H9 (cell line): Measurements from ENCODE around the gene RAB22A. TPM values are rescaled to one million over a fixed set of nuclear protein-coding genes. Genes with fewer than 3 reads are reported as not detected.

Experiments used
- DNase-seq: peaks from one replicate; pipeline ENCODE4 v3.0.0-alpha.2; 2017
- H2AFZ ChIP-seq: one replicate; pipeline ENCODE4 v1.6.1; 2013; ENCODE audit warnings: mild to moderate bottlenecking, low read length, control low read depth, moderate library complexity
- H2AK5ac ChIP-seq: 2 replicates; pipeline ENCODE4 v1.6.1; 2013; ENCODE audit warnings: low read length, control low read depth, mixed read lengths; ENCODE audit not compliant: insufficient read length
- H2BK120ac ChIP-seq: one replicate; pipeline ENCODE4 v1.6.1; 2013; ENCODE audit warnings: low read depth, mild to moderate bottlenecking, low read length, control low read depth, inconsistent platforms; ENCODE audit not compliant: poor library complexity, severe bottlenecking
- H2BK12ac ChIP-seq: 2 replicates; pipeline ENCODE4 v1.6.1; 2013; ENCODE audit warnings: low read length, control low read depth, mixed read lengths, low read depth; ENCODE audit not compliant: insufficient read length
- H2BK15ac ChIP-seq: 2 replicates; pipeline ENCODE4 v1.6.1; 2013; ENCODE audit warnings: low read depth, low read length, control low read depth
- H2BK20ac ChIP-seq: one replicate; pipeline ENCODE4 v1.6.1; 2013; ENCODE audit warnings: low read depth, mild to moderate bottlenecking, low read length, control low read depth, inconsistent platforms; ENCODE audit not compliant: poor library complexity, severe bottlenecking
- H2BK5ac ChIP-seq: 2 replicates; pipeline ENCODE4 v1.6.1; 2013; ENCODE audit warnings: low read length, control low read depth, mixed read lengths; ENCODE audit not compliant: insufficient read length
- H3K14ac ChIP-seq: 2 replicates; pipeline ENCODE4 v1.6.1; 2013; ENCODE audit warnings: low read length, control low read depth; ENCODE audit not compliant: insufficient read depth
- H3K18ac ChIP-seq: 2 replicates; pipeline ENCODE4 v1.6.1; 2013; ENCODE audit warnings: low read depth, mild to moderate bottlenecking, mixed read lengths, low read length, control low read depth; ENCODE audit not compliant: insufficient read length
- H3K23ac ChIP-seq: 2 replicates; pipeline ENCODE4 v1.6.1; 2013; ENCODE audit warnings: low read length, control low read depth, mixed read lengths, low read depth; ENCODE audit not compliant: insufficient read length
- H3K23me2 ChIP-seq: 2 replicates; pipeline ENCODE4 v1.6.1; 2013; ENCODE audit warnings: low read depth, mild to moderate bottlenecking, mixed read lengths, low read length, control low read depth; ENCODE audit not compliant: insufficient read length, poor library complexity, severe bottlenecking
- H3K27ac ChIP-seq: 2 replicates; pipeline ENCODE4 v1.5.1; 2013; ENCODE audit warnings: low read length, control low read depth, mixed read lengths, low read depth; ENCODE audit not compliant: insufficient read length
- H3K27me3 ChIP-seq: 2 replicates; pipeline ENCODE4 v1.6.1; 2013; ENCODE audit warnings: low read length, control low read depth, inconsistent platforms; ENCODE audit not compliant: insufficient read depth
- H3K4ac ChIP-seq: 2 replicates; pipeline ENCODE4 v1.6.1; 2013; ENCODE audit warnings: low read depth, mild to moderate bottlenecking, control low read depth, inconsistent platforms, low read length, moderate library complexity
- H3K4me1 ChIP-seq: 2 replicates; pipeline ENCODE4 v1.6.1; 2013; ENCODE audit warnings: low read length, control low read depth, inconsistent platforms; ENCODE audit not compliant: insufficient read depth
- H3K4me2 ChIP-seq: 2 replicates; pipeline ENCODE4 v1.6.1; 2013; ENCODE audit warnings: low read length, control low read depth, mixed read lengths; ENCODE audit not compliant: insufficient read length, insufficient read depth
- H3K56ac ChIP-seq: 2 replicates; pipeline ENCODE4 v1.6.1; 2013; ENCODE audit warnings: low read depth, mild to moderate bottlenecking, mixed read lengths, low read length, control low read depth; ENCODE audit not compliant: insufficient read length
- H3K79me1 ChIP-seq: 2 replicates; pipeline ENCODE4 v1.6.1; 2013; ENCODE audit warnings: low read depth, mild to moderate bottlenecking, moderate library complexity, low read length, control low read depth, inconsistent platforms; ENCODE audit not compliant: insufficient read depth, poor library complexity, severe bottlenecking
- H3K79me2 ChIP-seq: 2 replicates; pipeline ENCODE4 v1.6.1; 2013; ENCODE audit warnings: low read length, control low read depth, inconsistent platforms; ENCODE audit not compliant: insufficient read depth
- H3K9ac ChIP-seq: 2 replicates; pipeline ENCODE4 v1.6.1; 2013; ENCODE audit warnings: low read length, control low read depth, mixed read lengths; ENCODE audit not compliant: insufficient read length; ENCODE audit errors: extremely low read depth
- H3K9me3 ChIP-seq: one replicate; pipeline ENCODE4 v1.6.1; 2013; ENCODE audit warnings: low read depth, low read length, inconsistent platforms; ENCODE audit not compliant: control insufficient read depth
- H3T11ph ChIP-seq: one replicate; pipeline ENCODE4 v1.6.1; 2013; ENCODE audit warnings: mild to moderate bottlenecking, low read length, control low read depth, inconsistent platforms
- H4K20me1 ChIP-seq: one replicate; pipeline ENCODE4 v1.6.1; 2013; ENCODE audit not compliant: control insufficient read depth, insufficient read length, insufficient read depth
- H4K5ac ChIP-seq: 2 replicates; pipeline ENCODE4 v1.6.1; 2013; ENCODE audit warnings: low read depth, mild to moderate bottlenecking, mixed read lengths, low read length, control low read depth; ENCODE audit not compliant: insufficient read length
- H4K8ac ChIP-seq: replicated peaks from 2 replicates; pipeline ENCODE4 v1.6.1; 2013; ENCODE audit warnings: low read length, control low read depth, mixed read lengths, low read depth; ENCODE audit not compliant: insufficient read length
- H4K91ac ChIP-seq: 2 replicates; pipeline ENCODE4 v1.6.1; 2013; ENCODE audit warnings: low read depth, mild to moderate bottlenecking, moderate library complexity, mixed read lengths, low read length, control low read depth; ENCODE audit not compliant: insufficient read length
- H3K27ac Mint-ChIP-seq, 3 experiments: 2 replicates in 2 of 3; 3 replicates in 1 of 3; pipeline ENCODE4 v1.8.0; 2020 to 2021; ENCODE audit warnings: mixed read lengths in 3 of 3, mild to moderate bottlenecking in 1 of 3, moderate library complexity in 1 of 3
- H3K27me3 Mint-ChIP-seq: 2 replicates; pipeline ENCODE4 v1.8.0; 2021; ENCODE audit warnings: low read depth, mild to moderate bottlenecking, moderate library complexity, mixed read lengths
- H3K36me3 Mint-ChIP-seq, 3 experiments: 2 replicates in 2 of 3; 3 replicates in 1 of 3; pipeline ENCODE4 v1.8.0; 2020 to 2021; ENCODE audit warnings: low read depth in 3 of 3, mixed read lengths in 3 of 3; ENCODE audit not compliant: insufficient read depth in 1 of 3
- H3K4me1 Mint-ChIP-seq, 2 experiments: 2 replicates each; pipeline ENCODE4 v1.8.0; 2020; ENCODE audit warnings: mixed read lengths in 2 of 2
- H3K4me3 Mint-ChIP-seq, 2 experiments: 2 replicates in 1 of 2; 3 replicates in 1 of 2; pipeline ENCODE4 v1.8.0; 2020 to 2021; ENCODE audit warnings: mild to moderate bottlenecking in 2 of 2, mixed read lengths in 2 of 2, moderate library complexity in 1 of 2
- H3K9me3 Mint-ChIP-seq, 2 experiments: 2 replicates in 1 of 2; 3 replicates in 1 of 2; pipeline ENCODE4 v1.8.0; 2020; ENCODE audit warnings: mild to moderate bottlenecking in 2 of 2, mixed read lengths in 2 of 2, moderate library complexity in 1 of 2
- WGBS: extraction: QIAGEN DNeasy Blood & Tissue Kit; methylation state at CpG from one replicate; pipeline ENCODE4 v1.1.7; 2013; ENCODE audit warnings: missing lambda C conversion rate, low lambda C conversion rate, mixed read lengths; ENCODE audit not compliant: insufficient read length; ENCODE audit errors: extremely low coverage; 5-methylcytosine and 5-hydroxymethylcytosine counted together
- total RNA-seq: library from RNA; stranded (reverse); gene quantifications from 2 replicates; pipeline ENCODE4 v1.2.1, GENCODE V29; 2021
- TF ChIP-seq, protein P1 (sequence below): fragments of 200-600 bp; sonication (generic); conservative IDR thresholded peaks from 3 replicates; pipeline ENCODE4 v1.8.0; 2021; ENCODE audit warnings: antibody characterized with exemption, mild to moderate bottlenecking

RAB22A gene
- total RNA-seq, 1 experiment from 2014 or later: 6.3 TPM

DNA sequence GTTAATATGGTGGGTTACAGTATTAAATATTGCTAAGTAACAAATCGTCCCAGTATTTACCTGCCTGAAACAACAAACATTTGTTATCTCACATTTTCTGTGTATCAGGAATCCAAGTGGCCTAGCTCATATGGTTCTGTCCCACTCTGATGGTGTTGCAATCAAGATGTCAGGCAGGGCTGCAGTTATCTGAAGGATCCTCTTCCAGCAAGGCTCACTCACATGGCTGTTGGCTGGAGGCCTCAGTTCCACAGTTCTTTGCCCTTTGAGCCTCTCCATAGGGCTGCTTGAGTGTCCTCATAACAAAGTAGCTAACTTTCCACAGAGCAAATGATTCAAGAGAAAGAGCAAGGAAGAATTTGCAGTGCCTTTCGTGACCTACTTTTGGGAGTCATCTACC is 17.7 kb downstream of the RAB22A start:
- no peaks in the 10 kb centered on the region for H3K9me3 ChIP-seq
- H3K4ac ChIP-seq: no peak overlapping the region
- TF ChIP-seq, protein P1, sequence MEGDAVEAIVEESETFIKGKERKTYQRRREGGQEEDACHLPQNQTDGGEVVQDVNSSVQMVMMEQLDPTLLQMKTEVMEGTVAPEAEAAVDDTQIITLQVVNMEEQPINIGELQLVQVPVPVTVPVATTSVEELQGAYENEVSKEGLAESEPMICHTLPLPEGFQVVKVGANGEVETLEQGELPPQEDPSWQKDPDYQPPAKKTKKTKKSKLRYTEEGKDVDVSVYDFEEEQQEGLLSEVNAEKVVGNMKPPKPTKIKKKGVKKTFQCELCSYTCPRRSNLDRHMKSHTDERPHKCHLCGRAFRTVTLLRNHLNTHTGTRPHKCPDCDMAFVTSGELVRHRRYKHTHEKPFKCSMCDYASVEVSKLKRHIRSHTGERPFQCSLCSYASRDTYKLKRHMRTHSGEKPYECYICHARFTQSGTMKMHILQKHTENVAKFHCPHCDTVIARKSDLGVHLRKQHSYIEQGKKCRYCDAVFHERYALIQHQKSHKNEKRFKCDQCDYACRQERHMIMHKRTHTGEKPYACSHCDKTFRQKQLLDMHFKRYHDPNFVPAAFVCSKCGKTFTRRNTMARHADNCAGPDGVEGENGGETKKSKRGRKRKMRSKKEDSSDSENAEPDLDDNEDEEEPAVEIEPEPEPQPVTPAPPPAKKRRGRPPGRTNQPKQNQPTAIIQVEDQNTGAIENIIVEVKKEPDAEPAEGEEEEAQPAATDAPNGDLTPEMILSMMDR: no peak
- no peak overlapping the region for H3K4me2 ChIP-seq
- no peak overlapping the region for H3K27ac Mint-ChIP-seq
- no peaks in the 10 kb centered on the region for H3K27me3 ChIP-seq
- no peaks in the 10 kb centered on the region; the same call in 1 of the 2 replicates for H3K4me1 ChIP-seq
- WGBS: no CpG with 5 or more reads among the region's 2 CpGs
- no peaks in the 10 kb centered on the region for H3K9me3 Mint-ChIP-seq
- H3K4me1 Mint-ChIP-seq: peaks cover 14 to 15% of the 10 kb centered on the region in 2 experiments
- H4K5ac ChIP-seq: no peak overlapping the region
- H2AFZ ChIP-seq: no peak overlapping the region
- H3K56ac ChIP-seq: no peak overlapping the region
- no peaks in the 10 kb centered on the region for H4K20me1 ChIP-seq
- no peak overlapping the region for H2AK5ac ChIP-seq
- no peak overlapping the region for H3T11ph ChIP-seq
- H2BK12ac ChIP-seq: no peak overlapping the region
- peaks cover 4% of the 10 kb centered on the region for H3K79me1 ChIP-seq
- H2BK5ac ChIP-seq: no peak overlapping the region
- H2BK120ac ChIP-seq: no peak overlapping the region
- peaks cover 3% of the 10 kb centered on the region; the same call in 1 of the 2 replicates for H3K79me2 ChIP-seq
- H3K18ac ChIP-seq: no peak overlapping the region
- H3K4me3 Mint-ChIP-seq: no peak overlapping the region
- H2BK15ac ChIP-seq: no peak overlapping the region
- no peak overlapping the region for H3K14ac ChIP-seq
- H3K36me3 Mint-ChIP-seq: no peaks in the 10 kb centered on the region
- H3K23me2 ChIP-seq: no peaks in the 10 kb centered on the region
- no peak for DNase-seq
- no peak overlapping the region for H2BK20ac ChIP-seq
- no peaks in the 10 kb centered on the region for H3K27me3 Mint-ChIP-seq
- H4K8ac ChIP-seq: no peak overlapping the region
- H3K9ac ChIP-seq: no peak overlapping the region
- no peak overlapping the region for H3K23ac ChIP-seq
- H4K91ac ChIP-seq: no peak overlapping the region
- H3K27ac ChIP-seq: no peak overlapping the region
